HG03139 (cell line): ENCODE measurements around the gene LRRC71.

Experiments
- ATAC-seq: cut with Tn5 transposase; IDR thresholded peaks from one replicate; pipeline ENCODE4 v1.9.1; 2021; ENCODE audit not compliant: unreplicated experiment

LRRC71 gene

GRCh38 chr1:156920233-156921052 is at the start of gene LRRC71:
Gene LRRC71, plus strand, starts transcription at chr1:156920632. Its CDS starts 172 bp downstream, at chr1:156920804.
- ATAC-seq = no peak

- no peak for ATAC-seq
These were observed 46.8 kb upstream of the LRRC71 start for GRCh38 chr1:156873659-156874058.

GRCh38 chr1:156874142-156874541 is 46.3 kb upstream of the LRRC71 start:
- ATAC-seq = no peak

GRCh38 chr1:156874572-156875340 is 45.7 kb upstream of the LRRC71 start:
- ATAC-seq = no peak

- no peak for ATAC-seq
These were observed 45.2 kb upstream of the LRRC71 start for GRCh38 chr1:156875341-156875615.

- ATAC-seq = no peak
These were observed 44.2 kb upstream of the LRRC71 start for GRCh38 chr1:156876281-156876680.

GRCh38 chr1:156877433-156878170 is 42.8 kb upstream of the LRRC71 start:
- no peak for ATAC-seq

GRCh38 chr1:156879876-156880275 is 40.6 kb upstream of the LRRC71 start:
- ATAC-seq = no peak

- no peak for ATAC-seq
These were observed 40.0 kb upstream of the LRRC71 start for GRCh38 chr1:156880473-156880872.

GRCh38 chr1:156881101-156881500 is 39.3 kb upstream of the LRRC71 start:
- no peak for ATAC-seq

- no peak for ATAC-seq
These were observed 38.8 kb upstream of the LRRC71 start for GRCh38 chr1:156881663-156882062.

GRCh38 chr1:156882543-156882942 is 37.9 kb upstream of the LRRC71 start:
- no peak for ATAC-seq

GRCh38 chr1:156883919-156884318 is 36.5 kb upstream of the LRRC71 start:
- ATAC-seq = no peak

GRCh38 chr1:156884560-156885184 is 35.8 kb upstream of the LRRC71 start:
- no peak for ATAC-seq

GRCh38 chr1:156885314-156885713 is 35.1 kb upstream of the LRRC71 start:
- ATAC-seq = no peak

- no peak for ATAC-seq
These were observed 34.5 kb upstream of the LRRC71 start for GRCh38 chr1:156885880-156886355.

GRCh38 chr1:156886583-156887281 is 33.7 kb upstream of the LRRC71 start:
- ATAC-seq = no peak

- ATAC-seq = no peak
These were observed 33.1 kb upstream of the LRRC71 start for GRCh38 chr1:156887317-156887716.

- no peak for ATAC-seq
These were observed 32.7 kb upstream of the LRRC71 start for GRCh38 chr1:156887734-156888133.

GRCh38 chr1:156889802-156890580 is 30.4 kb upstream of the LRRC71 start:
- no peak for ATAC-seq
